ENCODE data around the gene TRIM41.

DNA sequence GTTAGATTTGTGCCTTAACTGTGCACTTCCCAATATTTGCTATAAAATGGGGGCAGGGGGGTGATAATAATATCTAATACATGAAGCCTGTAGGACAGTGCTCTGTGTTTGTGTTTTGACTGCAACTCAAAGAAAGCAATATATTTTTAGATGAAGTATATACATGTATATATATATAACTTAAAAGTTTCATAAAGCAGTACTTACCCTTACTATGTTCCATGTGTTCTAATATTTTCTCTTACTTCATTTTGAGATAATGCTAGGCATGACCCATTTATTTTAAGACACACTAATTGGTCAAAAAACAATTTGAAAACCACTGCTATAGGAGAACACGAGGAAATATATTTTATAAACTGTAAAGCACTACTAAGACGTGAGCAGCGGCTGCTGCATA lies 35.5 kb downstream of the TRIM41 start:
- no peak for TF ChIP-seq POLR2AphosphoS5 (IDR thresholded peaks at IDR 0.05)
- no peak for TF ChIP-seq POLR2A (IDR thresholded peaks at IDR 0.05)
- no peak for TF ChIP-seq EP300 (IDR thresholded peaks at IDR 0.05; ENCODE audit: low read depth)

All from transverse colon (tissue), 3 donors.